Stimulated activated CD8-positive, alpha-beta memory T cell treated with anti-CD3 and anti-CD28 coated beads, Interleukin-15, amount 100 ng/mL, for 24 hours (primary cell): ENCODE results near the gene KRTAP1-3.
"Not testable (repeated sequence)": the region's sequence is repeated elsewhere in the genome, so short reads cannot be mapped to it uniquely, and the experiment has no call there.

Experiments used
- DNase-seq: peaks from one replicate; pipeline ENCODE4 v3.0.0-alpha.2; 2020; ENCODE audit warnings: low read depth

Gene KRTAP1-3

GRCh38 chr17:41034346-41034935, at the start of gene KRTAP1-3:
Gene KRTAP1-3 (minus strand): TSS chr17:41034874. CDS start chr17:41034821, 53 bp downstream.
- DNase-seq: not testable (repeated sequence)

- DNase-seq: not testable (repeated sequence)
These were observed 49.6 kb upstream of the KRTAP1-3 start, which contains the start of gene KRTAP4-7 for GRCh38 chr17:41084100-41084856. Gene KRTAP4-7 (plus strand): TSS chr17:41084150. CDS start chr17:41084207, 57 bp downstream.

GRCh38 chr17:41083427-41083826, 48.8 kb upstream of the KRTAP1-3 start:
- not testable (repeated sequence) for DNase-seq

DNA sequence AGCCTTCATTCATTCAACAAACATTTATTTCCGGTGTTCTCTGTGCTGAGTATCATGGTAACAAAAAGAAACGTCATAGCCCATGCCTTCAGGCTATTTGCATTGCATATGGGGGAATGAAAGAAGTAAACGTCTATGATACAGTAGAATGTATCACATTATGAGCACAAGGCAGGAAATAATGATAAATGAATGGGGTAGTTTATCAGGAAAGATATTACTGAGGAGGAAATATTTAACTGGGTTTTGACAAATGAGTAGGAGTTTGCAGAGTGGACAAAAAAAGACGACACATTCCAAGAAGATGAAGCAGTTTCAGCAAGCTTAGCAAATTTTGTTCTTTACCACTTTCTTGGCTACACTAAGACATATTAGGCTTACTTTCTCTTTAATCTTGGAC, 48.0 kb upstream of the KRTAP1-3 start:
- no peak for DNase-seq

DNA sequence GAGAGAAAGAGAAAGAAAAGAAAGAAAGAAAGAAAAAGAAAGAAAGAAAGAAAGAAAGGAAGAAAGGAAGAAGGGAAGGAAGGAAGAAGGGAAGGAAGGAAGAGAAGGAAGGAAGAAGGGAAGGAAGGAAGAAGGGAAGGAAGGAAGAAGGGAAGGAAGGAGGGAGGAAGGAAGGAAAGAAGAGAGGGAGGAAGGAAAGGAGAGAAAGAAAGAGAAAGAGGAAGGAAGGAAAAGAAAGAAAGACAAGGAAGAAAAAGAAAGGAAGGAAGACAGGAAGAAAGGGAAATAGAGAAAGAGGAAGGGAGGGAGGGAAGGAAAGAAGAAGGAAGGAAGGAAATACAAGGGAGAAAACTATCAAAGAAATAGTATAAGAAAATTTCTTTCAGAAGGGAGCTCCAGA, 42.1 kb upstream of the KRTAP1-3 start:
- DNase-seq: no peak

DNA sequence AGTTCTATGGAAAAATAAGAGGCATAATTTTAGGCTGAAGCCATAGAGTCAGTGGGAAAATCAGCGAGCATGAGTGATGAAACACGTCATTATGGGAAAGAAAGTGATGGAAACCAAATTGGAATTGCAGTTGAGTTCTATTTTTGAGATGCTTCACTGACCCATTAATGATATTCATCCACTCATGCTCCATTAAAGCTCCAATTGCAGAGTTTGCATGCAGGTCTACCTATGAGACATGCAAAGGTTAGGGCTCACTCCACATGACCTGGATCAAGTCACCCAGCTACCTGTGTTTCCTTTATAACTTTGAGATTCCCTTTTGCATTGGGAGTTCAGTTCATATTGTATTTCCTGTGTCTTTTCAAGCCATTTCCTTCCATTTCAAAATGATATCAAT, 39.0 kb upstream of the KRTAP1-3 start:
- no peak for DNase-seq

GRCh38 chr17:41071606-41072360, 37.1 kb upstream of the KRTAP1-3 start:
- no peak for DNase-seq

- DNase-seq: no peak
These were observed 34.4 kb upstream of the KRTAP1-3 start for GRCh38 chr17:41069031-41069430.

DNA sequence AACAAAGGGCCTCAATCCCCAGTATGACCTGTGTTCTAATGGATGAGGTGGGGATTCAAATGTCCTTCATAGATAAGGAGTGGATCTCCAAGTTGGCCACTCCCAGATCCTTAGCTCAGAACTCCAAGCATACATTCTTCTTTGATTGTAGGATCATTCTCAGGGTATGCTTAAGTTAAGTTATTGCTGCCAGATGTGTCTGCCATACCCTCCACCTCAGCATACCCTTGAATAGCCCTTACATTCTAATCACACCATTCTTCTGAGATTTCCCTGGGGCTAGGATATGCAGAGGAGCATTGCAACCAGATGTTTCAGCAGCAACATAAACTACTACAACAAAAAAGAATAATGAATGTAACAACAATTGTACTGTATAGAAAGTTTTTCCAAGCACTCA, 32.6 kb upstream of the KRTAP1-3 start:
- no peak for DNase-seq

DNA sequence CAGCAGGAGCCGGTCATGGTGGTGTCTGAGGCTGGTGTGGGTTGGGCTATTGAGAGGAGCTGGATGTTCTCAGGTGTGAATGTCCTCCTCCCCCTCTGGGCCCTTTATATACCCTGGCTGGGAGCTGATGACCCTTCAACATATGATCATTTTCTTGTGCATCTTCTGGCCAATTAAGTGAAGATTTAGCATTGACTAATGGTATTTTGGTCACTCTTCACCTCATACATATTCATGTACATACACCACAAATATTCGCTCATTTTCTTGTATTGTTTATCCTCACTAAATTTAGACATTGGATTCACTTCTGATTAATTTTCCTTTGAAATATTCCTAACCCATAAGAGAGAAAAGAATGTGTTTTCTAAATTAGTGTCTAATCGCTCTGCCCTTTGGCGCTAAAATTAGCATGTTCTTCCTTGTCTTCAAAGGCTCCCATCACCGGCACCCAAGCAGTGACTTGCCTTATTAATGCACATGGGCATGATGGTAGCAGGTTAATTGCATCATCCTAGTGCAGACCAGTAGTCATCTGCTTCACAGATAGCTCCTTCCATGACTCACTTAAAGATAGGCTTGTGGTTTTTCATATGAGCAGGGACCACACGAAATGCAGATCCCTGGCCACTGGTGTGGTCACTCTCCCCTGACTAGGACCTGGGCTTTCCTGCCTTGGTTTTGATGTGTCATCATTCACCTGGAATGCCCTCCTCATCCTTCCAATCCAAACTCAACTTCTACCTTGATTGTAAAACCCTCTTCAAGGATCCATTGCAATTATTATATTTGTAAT, 31.4 kb upstream of the KRTAP1-3 start, which contains the start of gene KRTAP2-4:
KRTAP2-4 (minus strand) TSS at position 51 of the 796 bp plus-strand sequence; CDS start at position 17, 34 bp downstream.
- no peak for DNase-seq

GRCh38 chr17:41065016-41065689, 30.5 kb upstream of the KRTAP1-3 start:
- DNase-seq: not testable (repeated sequence)

- no peak for DNase-seq
These were observed 29.6 kb upstream of the KRTAP1-3 start for GRCh38 chr17:41064301-41064700.

- no peak for DNase-seq
These were observed 28.8 kb upstream of the KRTAP1-3 start for GRCh38 chr17:41063449-41063848.

- no peak for DNase-seq
These were observed 27.3 kb upstream of the KRTAP1-3 start for GRCh38 chr17:41061964-41062363.

GRCh38 chr17:41060052-41060604, 25.5 kb upstream of the KRTAP1-3 start, which contains the start of gene KRTAP2-3:
Gene KRTAP2-3 (minus strand): TSS chr17:41060114. CDS start chr17:41060050, 64 bp downstream.
- DNase-seq: no peak

- DNase-seq: not testable (repeated sequence)
These were observed 24.8 kb upstream of the KRTAP1-3 start for GRCh38 chr17:41059276-41060051.

DNA sequence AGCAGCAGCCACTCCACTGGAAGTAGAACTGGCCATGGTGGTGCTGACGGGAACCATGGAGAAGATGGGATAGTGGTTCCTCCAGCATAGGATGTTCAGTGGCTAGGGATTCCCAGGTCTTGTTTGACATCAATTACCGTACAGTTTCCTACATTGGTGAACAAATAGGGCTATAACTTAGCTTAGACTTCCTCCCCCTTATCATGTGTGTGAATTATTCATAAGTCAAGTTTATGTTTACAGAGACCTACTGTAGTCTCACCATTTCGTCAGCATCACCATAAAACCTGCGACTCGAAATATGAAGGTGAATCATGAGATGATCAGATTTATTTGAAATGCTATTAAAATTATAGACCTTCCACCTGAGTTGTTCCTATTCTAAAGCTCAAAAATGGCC, 24.1 kb upstream of the KRTAP1-3 start:
- no peak for DNase-seq

DNA sequence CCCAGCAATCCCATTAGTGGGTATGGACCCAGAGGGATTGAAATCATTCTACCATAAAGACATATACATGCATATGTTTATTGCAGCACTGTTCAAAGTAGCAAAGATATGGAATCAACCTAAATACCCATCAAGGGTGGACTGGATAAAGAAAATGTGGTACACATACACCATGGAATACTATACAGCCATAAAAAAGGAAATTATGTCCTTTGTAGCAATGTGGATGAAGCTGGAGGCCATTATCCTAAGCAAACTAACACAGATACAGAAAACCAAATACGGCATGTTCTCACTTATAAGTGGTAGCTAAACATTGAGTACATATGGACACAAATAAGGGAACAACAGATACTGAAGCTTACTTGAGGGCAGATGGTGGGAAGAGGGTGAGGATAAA, 22.9 kb upstream of the KRTAP1-3 start:
- no peak for DNase-seq

GRCh38 chr17:41055130-41055529, 20.5 kb upstream of the KRTAP1-3 start, which contains the start of gene KRTAP2-2:
Gene KRTAP2-2 (minus strand): TSS chr17:41055230. CDS start chr17:41055211, 19 bp downstream.
- DNase-seq: not testable (repeated sequence)

DNA sequence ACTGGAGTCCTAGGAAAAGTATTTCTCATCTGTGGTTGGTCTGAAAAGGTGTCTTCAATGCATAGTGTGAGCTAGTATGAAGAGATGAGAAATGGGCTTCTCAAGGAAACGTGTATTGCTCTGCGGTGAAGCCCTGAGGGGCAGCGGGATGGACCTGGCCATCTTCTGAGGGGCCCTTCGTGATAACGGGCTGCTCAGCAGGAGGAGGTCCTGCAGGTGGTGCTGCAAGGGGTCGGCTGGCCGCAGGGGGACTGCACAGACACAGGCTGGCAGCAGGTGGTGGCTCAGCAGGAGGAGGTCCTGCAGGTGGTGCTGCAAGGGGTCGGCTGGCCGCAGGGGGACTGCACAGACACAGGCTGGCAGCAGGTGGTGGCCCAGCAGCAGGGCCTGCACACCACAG, 19.9 kb upstream of the KRTAP1-3 start:
- not testable (repeated sequence) for DNase-seq
